T1000 (cell line): ENCODE data around the gene GCC2.
A peak's percentile ranks its signal among the peaks of the same experiment; 100 is the strongest.
"Not testable (repeated sequence)": the region's sequence is repeated elsewhere in the genome, so short reads cannot be mapped to it uniquely, and the experiment has no call there.

Experiments
- DNase-seq: peaks from one replicate; lab custom pipeline; 2025; ENCODE audit warnings: mixed read lengths; lab: John Stamatoyannopoulos, UW

Gene GCC2

GRCh38 chr2:108448678-108449409 lies at the start of gene GCC2:
TSS of gene GCC2 (plus strand) at chr2:108449206. CDS start at chr2:108449275, 69 bp downstream.
- DNase-seq = peak; percentile 81

- no peak for DNase-seq
These were observed 49.5 kb upstream of the GCC2 start for GRCh38 chr2:108399479-108399878.

GRCh38 chr2:108401800-108402199 lies 47.2 kb upstream of the GCC2 start:
- DNase-seq = no peak

GRCh38 chr2:108403494-108403893 lies 45.5 kb upstream of the GCC2 start:
- peak; percentile 45 for DNase-seq

GRCh38 chr2:108404784-108405397 lies 44.1 kb upstream of the GCC2 start:
- no peak for DNase-seq

GRCh38 chr2:108407864-108408729 lies 40.9 kb upstream of the GCC2 start:
- DNase-seq = no peak

- no peak for DNase-seq
These were observed 39.2 kb upstream of the GCC2 start for GRCh38 chr2:108409768-108410167.

GRCh38 chr2:108412995-108413710 lies 35.9 kb upstream of the GCC2 start:
- peak; percentile 85 for DNase-seq

GRCh38 chr2:108413711-108414095 lies 35.3 kb upstream of the GCC2 start:
- DNase-seq = no peak

- no peak for DNase-seq
These were observed 34.6 kb upstream of the GCC2 start for GRCh38 chr2:108414256-108414876.

GRCh38 chr2:108414945-108415344 lies 34.1 kb upstream of the GCC2 start:
- no peak for DNase-seq

- DNase-seq = no peak
These were observed 31.8 kb upstream of the GCC2 start for GRCh38 chr2:108417254-108417653.

GRCh38 chr2:108418416-108418815 lies 30.6 kb upstream of the GCC2 start:
- no peak for DNase-seq

- DNase-seq = no peak
These were observed 25.9 kb upstream of the GCC2 start for GRCh38 chr2:108423067-108423466.

- no peak for DNase-seq
These were observed 25.3 kb upstream of the GCC2 start for GRCh38 chr2:108423502-108424251.

GRCh38 chr2:108428286-108429009 lies 20.6 kb upstream of the GCC2 start:
- no peak for DNase-seq

- DNase-seq = not testable (repeated sequence)
These were observed 13.4 kb upstream of the GCC2 start for GRCh38 chr2:108435578-108435977.

- no peak for DNase-seq
These were observed 12.0 kb upstream of the GCC2 start for GRCh38 chr2:108436976-108437375.

- DNase-seq = no peak
These were observed 7.3 kb upstream of the GCC2 start for GRCh38 chr2:108441712-108442111.
